Neural progenitor cell (in vitro differentiated cells): ENCODE results near the gene TRAF5. TPM values are rescaled to one million over a fixed set of nuclear protein-coding genes. Genes with fewer than 3 reads are reported as not detected.

ENCODE experiments used
- DNase-seq: peaks from one replicate; pipeline ENCODE4 v3.0.0-alpha.2; 2016; ENCODE audit warnings: low spot score
- H2AFZ ChIP-seq: fragments of 200-600 bp; sonication (generic); replicated peaks from 2 replicates; pipeline ENCODE4 v1.6.1; 2016; ENCODE audit warnings: antibody characterized with exemption
- H3F3A ChIP-seq: fragments of 200-600 bp; sonication (generic); 2 replicates; pipeline ENCODE4 v1.6.1; 2016; ENCODE audit warnings: antibody characterized with exemption, low read depth
- H3K27ac ChIP-seq: fragments of 200-600 bp; sonication (generic); 2 replicates; pipeline ENCODE4 v1.5.1; 2016; ENCODE audit warnings: mild to moderate bottlenecking
- H3K27me3 ChIP-seq: fragments of 200-600 bp; sonication (generic); 2 replicates; pipeline ENCODE4 v1.6.1; 2016; ENCODE audit warnings: mild to moderate bottlenecking, moderate library complexity
- H3K36me3 ChIP-seq: fragments of 200-600 bp; sonication (generic); 2 replicates; pipeline ENCODE4 v1.5.1; 2016
- H3K4me1 ChIP-seq: fragments of 200-600 bp; sonication (generic); 2 replicates; pipeline ENCODE4 v1.6.1; 2016; ENCODE audit warnings: mixed run types
- H3K4me2 ChIP-seq: fragments of 200-600 bp; sonication (generic); 2 replicates; pipeline ENCODE4 v1.6.1; 2016
- H3K4me3 ChIP-seq: fragments of 200-600 bp; sonication (generic); 2 replicates; pipeline ENCODE4 v1.5.1; 2016
- H3K79me2 ChIP-seq: fragments of 200-600 bp; sonication (generic); 2 replicates; pipeline ENCODE4 v1.6.1; 2016; ENCODE audit warnings: low read depth
- H3K9ac ChIP-seq: fragments of 200-600 bp; sonication (generic); 2 replicates; pipeline ENCODE4 v1.6.1; 2016
- H3K9me3 ChIP-seq: fragments of 200-600 bp; sonication (generic); 2 replicates; pipeline ENCODE4 v1.5.1; 2016; ENCODE audit warnings: low read depth
- H4K20me1 ChIP-seq: fragments of 200-600 bp; sonication (generic); 2 replicates; pipeline ENCODE4 v1.6.1; 2016; ENCODE audit warnings: low read depth
- H3K27ac Mint-ChIP-seq: 3 replicates; pipeline ENCODE4 v1.8.0; 2021; ENCODE audit warnings: mixed read lengths
- H3K27me3 Mint-ChIP-seq: 2 replicates; pipeline ENCODE4 v1.8.0; 2022; ENCODE audit warnings: low read depth, mild to moderate bottlenecking, inconsistent platforms, moderate library complexity, mixed read lengths; ENCODE audit not compliant: insufficient read depth
- H3K36me3 Mint-ChIP-seq: 3 replicates; pipeline ENCODE4 v1.8.0; 2021; ENCODE audit warnings: mixed read lengths
- H3K4me1 Mint-ChIP-seq: 3 replicates; pipeline ENCODE4 v1.8.0; 2021; ENCODE audit warnings: mixed read lengths
- H3K4me3 Mint-ChIP-seq: 3 replicates; pipeline ENCODE4 v1.8.0; 2021; ENCODE audit warnings: mild to moderate bottlenecking, moderate library complexity, mixed read lengths
- H3K9me3 Mint-ChIP-seq: 3 replicates; pipeline ENCODE4 v1.8.0; 2020; ENCODE audit warnings: mixed read lengths
- CTCF ChIP-seq: fragments of 200-600 bp; sonication (generic); IDR thresholded peaks from 2 replicates; pipeline ENCODE4 v1.5.1; 2017; ENCODE audit warnings: antibody characterized with exemption, mild to moderate bottlenecking
- EZH2 ChIP-seq: fragments of 200-600 bp; sonication (generic); IDR thresholded peaks from 2 replicates; pipeline ENCODE4 v1.6.1; 2017; ENCODE audit warnings: antibody characterized with exemption, mild to moderate bottlenecking, moderate library complexity
- EZH2phosphoT487 ChIP-seq: fragments of 200-600 bp; sonication (generic); IDR thresholded peaks from 2 replicates; pipeline ENCODE4 v1.6.1; 2017; ENCODE audit warnings: antibody characterized with exemption
- total RNA-seq: library from RNA; depleted of rRNA; stranded (reverse); fragments of >200 nt; gene quantifications from 2 replicates; pipeline ENCODE4 v1.2.3, GENCODE V29; 2015; ENCODE audit warnings: low replicate concordance

Gene TRAF5
- total RNA-seq, 1 donor from 2014 or later, result 36.0 TPM

GRCh38 chr1:211358685-211359084 is 32.1 kb downstream of the TRAF5 start:
- Histone ChIP-seq H3K27ac (no peak overlapping the region), H3K9me3 (no peaks in the 10 kb centered on the region), H3K4me3 (no peak overlapping the region), H2AFZ (no peak overlapping the region), H3K4me2 (no peak overlapping the region), H3K4me1 (no peaks in the 10 kb centered on the region), H3K27me3 (no peaks in the 10 kb centered on the region), H4K20me1 (no peaks in the 10 kb centered on the region), H3F3A (no peaks in the 10 kb centered on the region), H3K36me3 (no peaks in the 10 kb centered on the region), H3K9ac (no peak overlapping the region), H3K79me2 (no peaks in the 10 kb centered on the region)
- Mint-ChIP-seq H3K4me1 (no peaks in the 10 kb centered on the region), H3K27me3 (no peaks in the 10 kb centered on the region), H3K36me3 (no peaks in the 10 kb centered on the region), H3K4me3 (no peak overlapping the region), H3K9me3 (no peaks in the 10 kb centered on the region), H3K27ac (no peak overlapping the region)
- no peak for TF ChIP-seq CTCF
- TF ChIP-seq EZH2, result no peak
- TF ChIP-seq EZH2phosphoT487, result no peak
- no peak for DNase-seq

GRCh38 chr1:211359876-211360275 is 33.2 kb downstream of the TRAF5 start:
- TF ChIP-seq EZH2 (no peak), CTCF (no peak), EZH2phosphoT487 (no peak)
- Histone ChIP-seq H3F3A (no peaks in the 10 kb centered on the region), H3K9ac (no peak overlapping the region), H3K4me2 (no peak overlapping the region), H3K79me2 (no peaks in the 10 kb centered on the region), H3K4me1 (no peaks in the 10 kb centered on the region), H3K27me3 (no peaks in the 10 kb centered on the region), H2AFZ (no peak overlapping the region), H3K9me3 (no peaks in the 10 kb centered on the region), H3K4me3 (no peak overlapping the region), H4K20me1 (no peaks in the 10 kb centered on the region), H3K36me3 (no peaks in the 10 kb centered on the region), H3K27ac (no peak overlapping the region)
- no peak overlapping the region for H3K27ac Mint-ChIP-seq
- no peaks in the 10 kb centered on the region for H3K9me3 Mint-ChIP-seq
- no peaks in the 10 kb centered on the region for H3K4me1 Mint-ChIP-seq
- peaks cover 3% of the 10 kb centered on the region for H3K27me3 Mint-ChIP-seq
- H3K4me3 Mint-ChIP-seq, result no peak overlapping the region
- H3K36me3 Mint-ChIP-seq, result no peaks in the 10 kb centered on the region
- no peak for DNase-seq

GRCh38 chr1:211361202-211361601 is 34.6 kb downstream of the TRAF5 start:
- Histone ChIP-seq H3K9me3 (no peaks in the 10 kb centered on the region), H4K20me1 (no peaks in the 10 kb centered on the region), H3K4me3 (no peak overlapping the region), H3K27me3 (no peaks in the 10 kb centered on the region), H3K79me2 (no peaks in the 10 kb centered on the region), H3K36me3 (no peaks in the 10 kb centered on the region), H2AFZ (no peak overlapping the region), H3K4me1 (no peaks in the 10 kb centered on the region), H3K4me2 (no peak overlapping the region), H3F3A (no peaks in the 10 kb centered on the region), H3K27ac (no peak overlapping the region), H3K9ac (no peak overlapping the region)
- Mint-ChIP-seq H3K9me3 (no peaks in the 10 kb centered on the region), H3K4me1 (no peaks in the 10 kb centered on the region), H3K36me3 (no peaks in the 10 kb centered on the region), H3K27me3 (peaks cover 3% of the 10 kb centered on the region), H3K27ac (no peak overlapping the region), H3K4me3 (no peak overlapping the region)
- DNase-seq, result no peak
- no peak for TF ChIP-seq CTCF
- TF ChIP-seq EZH2phosphoT487, result no peak
- no peak for TF ChIP-seq EZH2

GRCh38 chr1:211369640-211370039 is 43.0 kb downstream of the TRAF5 start:
- no peaks in the 10 kb centered on the region for H3K9me3 Mint-ChIP-seq
- no peak overlapping the region for H3K4me3 Mint-ChIP-seq
- Histone ChIP-seq H3K36me3 (no peaks in the 10 kb centered on the region), H3K27me3 (no peaks in the 10 kb centered on the region), H3K4me1 (peaks cover 10% of the 10 kb centered on the region), H3F3A (no peaks in the 10 kb centered on the region), H3K4me3 (no peak overlapping the region), H2AFZ (no peak overlapping the region), H3K27ac (no peak overlapping the region), H3K9ac (no peak overlapping the region), H3K79me2 (no peaks in the 10 kb centered on the region), H3K9me3 (no peaks in the 10 kb centered on the region), H3K4me2 (no peak overlapping the region), H4K20me1 (no peaks in the 10 kb centered on the region)
- no peaks in the 10 kb centered on the region for H3K36me3 Mint-ChIP-seq
- H3K27ac Mint-ChIP-seq, result no peak overlapping the region
- H3K27me3 Mint-ChIP-seq, result no peaks in the 10 kb centered on the region
- peaks cover 14% of the 10 kb centered on the region for H3K4me1 Mint-ChIP-seq
- peak; percentile 4 for DNase-seq
- TF ChIP-seq EZH2, result no peak
- no peak for TF ChIP-seq EZH2phosphoT487
- TF ChIP-seq CTCF, result no peak
